Stomach smooth muscle (tissue), 2 donors: ENCODE data around the gene ARID1B.

Source experiments
- H3K27ac ChIP-seq: one replicate; pipeline ENCODE4 v1.7.0; 2013; ENCODE audit warnings: mild to moderate bottlenecking, low read length, inconsistent platforms
- H3K27me3 ChIP-seq, 2 donors: one replicate each; pipeline ENCODE4 v1.7.0; 2013; ENCODE audit warnings: low read length in 2 of 2; ENCODE audit not compliant: insufficient read depth in 2 of 2, control insufficient read depth in 1 of 2
- H3K36me3 ChIP-seq, 2 donors: one replicate each; pipeline ENCODE4 v1.7.0; 2013; ENCODE audit warnings: low read length in 2 of 2; ENCODE audit not compliant: control insufficient read depth in 2 of 2, insufficient read depth in 2 of 2
- H3K4me1 ChIP-seq: one replicate; pipeline ENCODE4 v1.7.0; 2013; ENCODE audit warnings: low read length; ENCODE audit not compliant: control insufficient read depth, insufficient read depth
- H3K4me3 ChIP-seq, 2 donors: one replicate each; pipeline ENCODE4 v1.7.0; 2013; ENCODE audit warnings: low read length in 2 of 2
- H3K9ac ChIP-seq, 2 donors: one replicate each; pipeline ENCODE4 v1.7.0; 2013; ENCODE audit warnings: low read length in 2 of 2, mild to moderate bottlenecking in 1 of 2
- H3K9me3 ChIP-seq, 2 donors: one replicate each; pipeline ENCODE4 v1.7.0; 2013; ENCODE audit warnings: low read length in 2 of 2; ENCODE audit not compliant: control insufficient read depth in 2 of 2
- donor health status: healthy.
- donor health status: Pancreatic carcinoma.

The ARID1B gene

GRCh38 chr6:157117431-157118095 is 340.4 kb downstream of the ARID1B start:
- H3K9me3 ChIP-seq: no peaks in the 10 kb centered on the region

GRCh38 chr6:157119502-157120027 is 342.4 kb downstream of the ARID1B start:
- peaks cover 4% of the 10 kb centered on the region for H3K4me1 ChIP-seq

More at GRCh38 chr6:157117431-157118095, 340.4 kb downstream of the ARID1B start:
- Histone ChIP-seq H3K27ac (no peak overlapping the region), H3K27me3 (no peaks in the 10 kb centered on the region), H3K4me1 (no peaks in the 10 kb centered on the region), H3K9ac (no peak overlapping the region), H3K4me3 (no peak overlapping the region), H3K36me3 (peaks cover 0 to 7% of the 10 kb centered on the region in 2 donors)

GRCh38 chr6:157120534-157121232 is 343.5 kb downstream of the ARID1B start:
- no peaks in the 10 kb centered on the region for H3K36me3 ChIP-seq
- no peak overlapping the region for H3K27ac ChIP-seq
- H3K9me3 ChIP-seq: no peaks in the 10 kb centered on the region
- H3K27me3 ChIP-seq: no peaks in the 10 kb centered on the region
- peaks cover 4% of the 10 kb centered on the region for H3K4me1 ChIP-seq
- no peak overlapping the region for H3K4me3 ChIP-seq
- H3K9ac ChIP-seq: no peak overlapping the region

More at GRCh38 chr6:157119502-157120027, 342.4 kb downstream of the ARID1B start:
- Histone ChIP-seq H3K4me3 (no peak overlapping the region), H3K27me3 (no peaks in the 10 kb centered on the region), H3K36me3 (peaks cover 0 to 3% of the 10 kb centered on the region in 2 donors), H3K9ac (no peak overlapping the region), H3K9me3 (no peaks in the 10 kb centered on the region), H3K27ac (no peak overlapping the region)

- Histone ChIP-seq H3K27me3 (no peaks in the 10 kb centered on the region), H3K4me3 (no peak overlapping the region), H3K9me3 (no peaks in the 10 kb centered on the region), H3K9ac (no peak overlapping the region), H3K36me3 (no peaks in the 10 kb centered on the region), H3K4me1 (peaks cover 4% of the 10 kb centered on the region), H3K27ac (no peak overlapping the region)
These were observed 344.7 kb downstream of the ARID1B start for GRCh38 chr6:157121897-157122296.

GRCh38 chr6:157123234-157123633 is 346.1 kb downstream of the ARID1B start:
- no peak overlapping the region for H3K27ac ChIP-seq
- no peak overlapping the region for H3K4me3 ChIP-seq
- no peaks in the 10 kb centered on the region for H3K36me3 ChIP-seq
- H3K27me3 ChIP-seq: no peaks in the 10 kb centered on the region
- H3K9me3 ChIP-seq: no peaks in the 10 kb centered on the region
- H3K9ac ChIP-seq: no peak overlapping the region
- H3K4me1 ChIP-seq: peaks cover 4% of the 10 kb centered on the region

GRCh38 chr6:157124485-157125254 is 347.5 kb downstream of the ARID1B start:
- Histone ChIP-seq H3K9me3 (no peaks in the 10 kb centered on the region), H3K9ac (no peak overlapping the region), H3K27me3 (no peaks in the 10 kb centered on the region), H3K4me1 (peaks cover 4% of the 10 kb centered on the region), H3K36me3 (no peaks in the 10 kb centered on the region), H3K27ac (no peak overlapping the region), H3K4me3 (no peak overlapping the region)

- Histone ChIP-seq H3K36me3 (no peaks in the 10 kb centered on the region), H3K4me3 (no peak overlapping the region), H3K9me3 (no peaks in the 10 kb centered on the region), H3K9ac (no peak overlapping the region), H3K27me3 (no peaks in the 10 kb centered on the region), H3K27ac (no peak overlapping the region), H3K4me1 (peaks cover 4% of the 10 kb centered on the region)
These were observed 348.4 kb downstream of the ARID1B start for GRCh38 chr6:157125531-157125930.

GRCh38 chr6:157126183-157127098 is 349.3 kb downstream of the ARID1B start:
- Histone ChIP-seq H3K27me3 (no peaks in the 10 kb centered on the region), H3K9ac (no peak overlapping the region), H3K4me1 (peaks cover 4% of the 10 kb centered on the region), H3K4me3 (no peak overlapping the region), H3K27ac (no peak overlapping the region), H3K36me3 (no peaks in the 10 kb centered on the region), H3K9me3 (no peaks in the 10 kb centered on the region)

GRCh38 chr6:157128235-157128775 is 351.1 kb downstream of the ARID1B start:
- Histone ChIP-seq H3K36me3 (peaks cover 4 to 5% of the 10 kb centered on the region in 2 donors), H3K4me1 (peaks cover 4% of the 10 kb centered on the region), H3K27me3 (no peaks in the 10 kb centered on the region), H3K9me3 (no peaks in the 10 kb centered on the region), H3K9ac (no peak overlapping the region), H3K27ac (no peak overlapping the region), H3K4me3 (no peak overlapping the region)

GRCh38 chr6:157131250-157131649 is 354.1 kb downstream of the ARID1B start:
- Histone ChIP-seq H3K4me1 (no peaks in the 10 kb centered on the region), H3K9me3 (no peaks in the 10 kb centered on the region), H3K27me3 (no peaks in the 10 kb centered on the region)

More at GRCh38 chr6:157131250-157131649, 354.1 kb downstream of the ARID1B start:
- H3K36me3 ChIP-seq: peaks cover 7 to 10% of the 10 kb centered on the region in 2 donors
- H3K9ac ChIP-seq: no peak overlapping the region
- no peak overlapping the region for H3K4me3 ChIP-seq
- H3K27ac ChIP-seq: no peak overlapping the region
